ENCODE measurements around the gene RLN1.
"Not testable (repeated sequence)": the region's sequence is repeated elsewhere in the genome, so short reads cannot be mapped to it uniquely, and the experiment has no call there.

RLN1 gene

GRCh38 chr9:5338992-5339981 lies at the start of gene RLN1:
Gene RLN1 (minus strand): TSS chr9:5339876. CDS start chr9:5339746, 130 bp downstream.
- DNase-seq (ENCODE audit: low read depth) = not testable (repeated sequence)

GRCh38 chr9:5389109-5389732 lies 49.5 kb upstream of the RLN1 start:
- peak; percentile 73 for DNase-seq (ENCODE audit: low read depth)

GRCh38 chr9:5388026-5388819 lies 48.5 kb upstream of the RLN1 start:
- DNase-seq (ENCODE audit: low read depth) = no peak

- DNase-seq (ENCODE audit: low read depth) = no peak
Observed at GRCh38 chr9:5384436-5384835, 44.8 kb upstream of the RLN1 start.

- no peak for DNase-seq (ENCODE audit: low read depth)
Observed at GRCh38 chr9:5382479-5382878, 42.8 kb upstream of the RLN1 start.

GRCh38 chr9:5375790-5376477 lies 36.3 kb upstream of the RLN1 start:
- DNase-seq (ENCODE audit: low read depth) = no peak

GRCh38 chr9:5375091-5375490 lies 35.4 kb upstream of the RLN1 start:
- DNase-seq (ENCODE audit: low read depth) = no peak

- no peak for DNase-seq (ENCODE audit: low read depth)
Observed at GRCh38 chr9:5364294-5365024, 24.8 kb upstream of the RLN1 start.

- DNase-seq (ENCODE audit: low read depth) = no peak
Observed at GRCh38 chr9:5361326-5362010, 21.8 kb upstream of the RLN1 start.

GRCh38 chr9:5360341-5360740 lies 20.7 kb upstream of the RLN1 start:
- no peak for DNase-seq (ENCODE audit: low read depth)

GRCh38 chr9:5357431-5358105 lies 17.9 kb upstream of the RLN1 start:
- no peak for DNase-seq (ENCODE audit: low read depth)

- DNase-seq (ENCODE audit: low read depth) = no peak
Observed at GRCh38 chr9:5355817-5356216, 16.1 kb upstream of the RLN1 start.

GRCh38 chr9:5355226-5355625 lies 15.6 kb upstream of the RLN1 start:
- no peak for DNase-seq (ENCODE audit: low read depth)

- DNase-seq (ENCODE audit: low read depth) = no peak
Observed at GRCh38 chr9:5354184-5354583, 14.5 kb upstream of the RLN1 start.

GRCh38 chr9:5352637-5353248 lies 13.1 kb upstream of the RLN1 start:
- DNase-seq (ENCODE audit: low read depth) = no peak

- no peak for DNase-seq (ENCODE audit: low read depth)
Observed at GRCh38 chr9:5336688-5337087, 3.0 kb downstream of the RLN1 start.

- DNase-seq (ENCODE audit: low read depth) = not testable (repeated sequence)
Observed at GRCh38 chr9:5331276-5331675, 8.4 kb downstream of the RLN1 start.

- no peak for DNase-seq (ENCODE audit: low read depth)
Observed at GRCh38 chr9:5326893-5327548, 12.7 kb downstream of the RLN1 start.

GRCh38 chr9:5326187-5326586 lies 13.5 kb downstream of the RLN1 start:
- no peak for DNase-seq (ENCODE audit: low read depth)
